GM11168 (cell line): ENCODE measurements around the gene CACUL1.
"Not testable (repeated sequence)": the region's sequence is repeated elsewhere in the genome, so short reads cannot be mapped to it uniquely, and the experiment has no call there.

Experiments used
- in situ Hi-C: fragments of 300-500 bp; cut with MboI; formaldehyde crosslinking; loops from one replicate; pipeline ENCODE4 v1.12.0; 2022; ENCODE audit warnings: low sequenced_read_pairs; ENCODE audit not compliant: unreplicated experiment

The CACUL1 gene

DNA sequence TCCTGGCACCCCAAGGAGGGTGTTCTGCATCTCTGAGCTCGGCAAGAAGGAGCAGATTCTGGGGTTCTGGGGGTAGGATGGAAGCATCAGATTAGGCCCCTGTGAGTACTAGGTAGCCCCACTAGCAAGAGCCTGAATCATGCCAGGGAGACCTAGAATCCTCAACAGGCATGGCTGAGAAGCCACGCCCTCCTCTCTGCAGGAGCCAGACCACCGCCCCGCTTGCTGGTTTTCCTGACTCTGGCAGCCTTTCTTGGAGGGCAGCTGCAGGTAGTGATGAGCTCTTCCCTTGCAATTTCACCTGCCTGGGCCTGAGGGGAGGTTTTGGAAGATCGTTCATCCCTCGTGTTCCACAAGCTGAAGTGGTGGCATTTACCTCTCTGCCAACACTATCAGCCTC lies 90.4 kb downstream of the CACUL1 start:
- in situ Hi-C loops: no loop called here

DNA sequence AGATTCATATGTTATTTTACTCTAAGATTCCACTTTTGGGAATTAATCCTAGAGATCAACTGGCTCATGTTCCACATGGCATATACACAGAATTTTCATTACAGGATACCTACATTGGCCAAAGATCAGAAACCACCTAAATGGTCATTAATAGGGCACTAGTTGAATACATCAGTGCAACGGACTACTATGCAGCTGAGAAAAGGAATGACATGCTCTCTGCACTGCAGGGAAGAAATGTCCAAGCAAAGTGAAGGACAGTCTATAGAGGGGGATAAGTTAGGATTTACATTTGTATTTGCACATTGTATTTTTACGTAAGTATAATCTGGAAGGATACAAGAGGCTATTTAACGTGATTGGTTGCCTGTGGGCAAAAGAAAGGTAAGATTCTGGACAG lies 91.6 kb downstream of the CACUL1 start:
- in situ Hi-C loops: no loop called here

DNA sequence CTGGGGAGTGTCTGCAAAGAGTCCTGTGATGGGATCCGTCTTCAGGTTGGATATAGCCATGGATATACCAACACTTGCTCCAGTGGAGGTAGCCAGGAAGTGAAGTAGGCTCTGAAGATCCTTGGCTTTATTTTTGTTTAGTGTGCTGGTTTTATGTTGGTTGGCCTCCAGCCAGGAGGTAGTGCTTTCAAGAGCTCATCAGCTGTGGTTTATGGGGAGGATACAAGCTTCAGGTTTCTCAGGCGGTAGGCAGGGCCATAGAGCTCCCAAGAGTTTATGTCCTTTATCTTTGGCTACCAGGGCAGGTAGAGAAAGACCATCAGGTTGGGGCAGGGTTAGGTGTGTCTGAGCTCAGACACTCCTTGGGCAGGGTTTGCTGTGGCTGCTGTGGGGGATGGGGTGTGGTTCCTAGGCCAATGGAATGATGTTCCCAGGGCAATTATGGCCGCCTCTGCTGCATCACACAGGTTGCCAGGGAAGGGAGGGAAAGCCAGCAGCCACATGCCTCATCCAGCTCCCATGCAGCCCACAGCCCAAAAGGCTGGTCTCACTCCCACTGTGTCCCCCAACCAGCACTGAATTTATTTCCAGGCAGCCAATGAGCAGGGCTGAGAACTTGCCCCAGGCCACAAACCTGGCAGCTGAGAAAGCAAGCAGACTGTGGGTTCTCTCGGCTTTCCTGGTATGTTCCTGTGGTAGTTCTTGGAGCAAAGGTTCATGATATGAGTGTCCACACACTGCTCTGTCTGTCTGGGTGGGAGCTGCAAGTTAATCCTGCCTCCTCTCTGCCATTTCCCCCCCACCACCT lies 92.3 kb downstream of the CACUL1 start:
- in situ Hi-C loops: no loop called here

DNA sequence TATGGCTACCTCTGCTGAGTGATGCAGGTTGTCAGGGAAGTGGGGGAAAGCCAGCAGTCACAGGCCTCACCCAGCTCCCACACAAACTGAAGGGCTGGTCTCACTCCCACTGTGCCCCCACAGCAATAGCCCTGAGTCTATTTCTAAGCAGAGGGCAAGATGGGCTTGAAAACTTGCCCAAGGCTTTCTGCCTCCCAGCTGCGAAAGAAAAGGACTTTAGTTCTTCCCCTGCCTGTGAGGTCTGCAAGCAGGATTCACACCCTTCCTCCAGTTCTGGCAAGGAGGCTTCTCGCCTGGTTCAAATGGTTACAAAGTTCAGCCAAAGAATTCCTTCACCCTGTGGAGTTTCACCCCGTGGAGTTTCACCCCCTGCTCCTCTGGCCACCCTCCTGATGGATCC lies 96.0 kb downstream of the CACUL1 start:
- in situ Hi-C loops: no loop called here

DNA sequence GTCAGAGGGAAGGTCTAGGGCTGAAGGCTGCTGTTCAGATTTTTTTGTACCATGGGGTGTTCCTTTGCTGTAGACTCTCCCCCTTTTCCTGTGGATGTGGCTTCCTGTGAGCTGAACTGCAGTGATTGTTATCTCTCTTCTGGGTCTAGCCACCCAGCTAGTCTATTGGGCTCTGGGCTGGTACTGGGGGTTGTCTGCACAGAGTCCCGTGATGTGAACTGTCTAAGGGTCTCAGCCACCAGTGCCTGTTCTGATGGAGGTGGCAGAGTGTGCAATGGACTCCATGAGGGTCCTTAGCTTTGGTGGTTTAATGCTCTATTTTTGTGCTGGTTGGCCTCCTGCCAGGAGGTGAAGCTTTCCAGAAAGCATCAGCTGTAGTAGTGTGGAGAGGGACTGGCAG lies 96.6 kb downstream of the CACUL1 start:
- in situ Hi-C loops: not testable (repeated sequence)

DNA sequence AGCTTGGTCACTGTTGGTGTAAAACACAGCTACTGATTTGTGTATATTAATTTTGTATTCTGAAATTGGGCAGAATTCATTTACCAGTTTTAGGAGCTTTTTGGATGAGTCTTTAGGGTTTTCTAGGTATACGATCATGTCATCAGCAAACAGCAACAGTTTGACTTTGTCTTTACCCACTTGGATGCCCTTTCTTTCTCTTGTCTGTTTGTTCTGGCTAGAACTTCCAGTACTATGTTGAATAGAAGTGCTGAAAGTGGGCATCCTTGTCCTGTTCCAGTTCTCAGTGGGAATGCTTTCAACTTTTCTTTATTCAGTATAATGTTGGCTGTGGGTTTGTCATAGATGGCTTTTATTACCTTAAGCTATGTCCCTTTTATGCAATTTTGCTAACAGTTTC lies 109.5 kb downstream of the CACUL1 start:
- in situ Hi-C loops: not testable (repeated sequence)

DNA sequence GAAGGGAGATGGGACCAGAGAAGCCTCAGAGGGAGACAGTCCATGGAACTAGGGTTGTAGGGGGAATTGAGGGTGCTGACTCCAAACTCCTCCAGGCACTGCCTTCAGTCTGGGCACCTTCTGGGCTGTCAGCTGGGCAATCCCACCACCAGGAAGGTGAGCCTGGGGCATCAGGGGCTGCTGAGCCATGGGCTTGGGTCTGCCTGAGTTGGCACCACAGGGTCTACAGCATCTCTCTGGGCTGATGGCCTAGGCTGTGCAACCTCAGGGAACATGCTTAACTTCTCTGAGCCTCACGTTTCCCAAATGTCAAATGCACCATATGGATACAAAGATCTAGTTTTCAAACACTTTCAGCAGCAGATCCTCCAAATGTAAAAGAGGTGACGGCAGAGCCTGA lies 112.5 kb downstream of the CACUL1 start:
- in situ Hi-C loops: no loop called here

DNA sequence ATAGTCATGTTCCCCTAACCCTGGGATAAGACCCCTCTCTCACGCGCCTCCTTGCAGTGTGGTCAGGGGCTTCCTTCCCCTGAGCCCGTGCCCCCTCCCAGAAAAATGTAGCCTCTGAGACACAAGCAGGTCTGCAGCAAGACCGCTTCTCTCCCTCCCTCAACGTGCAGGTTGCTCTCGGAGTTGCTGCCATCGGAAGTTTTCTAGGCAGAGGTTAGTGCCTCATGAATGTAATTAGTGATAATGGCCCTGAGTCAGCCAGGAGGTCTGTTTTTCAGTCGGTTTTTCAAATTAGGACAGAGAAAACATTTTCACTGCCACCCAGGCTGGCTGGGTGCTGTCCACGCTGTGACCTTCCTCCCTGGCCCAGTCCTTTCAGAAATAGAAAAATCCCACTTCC lies 116.1 kb downstream of the CACUL1 start:
- in situ Hi-C loops: no loop called here

DNA sequence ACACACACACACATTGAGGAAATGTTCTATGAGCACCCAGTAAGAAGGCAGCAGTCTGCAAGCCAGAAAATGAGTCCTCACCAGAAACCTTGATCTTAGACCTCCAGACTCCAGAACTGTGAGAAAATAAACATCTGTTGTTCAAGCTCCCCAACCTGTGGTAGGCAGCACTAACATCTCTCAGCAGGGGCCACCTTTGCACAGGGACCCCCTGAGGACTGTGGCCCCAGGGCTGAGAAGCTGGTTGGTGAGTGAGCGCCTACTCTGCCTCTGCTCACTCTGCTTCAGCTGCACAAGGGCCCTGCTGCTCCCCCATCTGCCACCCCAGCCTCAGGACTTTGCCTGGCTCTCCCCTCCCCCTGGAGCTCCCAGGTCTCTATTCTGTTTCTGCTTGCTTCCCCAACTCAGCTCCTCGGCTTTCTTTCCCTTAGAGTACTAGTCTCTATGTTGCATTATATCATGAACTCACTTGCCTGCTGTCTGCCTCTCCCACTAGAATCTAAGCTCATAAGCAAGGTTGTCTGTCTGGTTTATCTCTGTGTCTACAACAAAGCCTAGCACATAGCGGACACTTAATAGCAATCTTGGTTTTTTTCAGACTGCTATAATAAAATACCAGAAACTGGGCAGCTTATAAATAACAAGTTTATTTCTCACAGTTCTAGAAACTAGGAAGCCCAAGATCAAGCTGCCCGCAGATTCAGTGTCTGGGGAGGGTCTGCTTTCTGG lies 118.9 kb downstream of the CACUL1 start:
- in situ Hi-C loops: no loop called here

DNA sequence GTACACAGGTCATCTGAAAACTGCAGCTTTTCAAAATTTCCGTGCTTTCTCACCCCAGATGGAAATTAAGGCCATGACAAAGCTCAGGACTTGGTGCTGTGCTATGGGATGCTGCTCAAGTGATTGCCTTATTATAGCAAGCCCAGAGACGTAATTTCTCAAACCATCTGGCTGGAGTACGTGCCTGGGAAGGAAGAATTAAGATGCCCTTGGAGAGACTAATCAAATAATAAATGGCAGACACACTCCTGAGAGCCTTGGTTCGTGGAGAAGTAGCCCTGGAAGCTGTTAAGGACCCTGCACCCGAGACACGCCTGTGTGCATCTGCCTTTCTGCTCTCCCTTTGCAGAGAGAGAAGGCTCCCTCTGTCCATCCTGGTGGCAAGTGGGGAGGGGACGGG lies 121.0 kb downstream of the CACUL1 start:
- in situ Hi-C loops: no loop called here

DNA sequence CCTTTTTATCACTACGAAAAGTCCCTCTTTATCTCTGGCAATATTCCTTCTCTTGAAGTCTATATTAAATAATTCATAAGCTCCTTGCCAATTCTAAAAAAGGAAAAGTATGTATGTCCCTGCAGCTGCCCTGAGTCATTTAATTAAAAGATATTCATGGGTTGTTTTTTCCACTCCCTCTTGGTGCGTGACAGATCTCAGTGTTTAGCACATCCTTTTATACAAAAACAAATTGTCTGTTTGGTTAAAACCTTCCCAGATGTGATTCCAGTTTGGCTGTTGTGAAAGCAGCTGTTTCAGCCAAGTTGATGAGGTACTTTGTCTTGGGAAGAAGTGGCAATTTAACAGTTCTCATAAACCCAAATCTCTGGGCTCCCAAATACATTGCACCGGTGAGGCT lies 125.6 kb downstream of the CACUL1 start:
- in situ Hi-C loops: no loop called here

DNA sequence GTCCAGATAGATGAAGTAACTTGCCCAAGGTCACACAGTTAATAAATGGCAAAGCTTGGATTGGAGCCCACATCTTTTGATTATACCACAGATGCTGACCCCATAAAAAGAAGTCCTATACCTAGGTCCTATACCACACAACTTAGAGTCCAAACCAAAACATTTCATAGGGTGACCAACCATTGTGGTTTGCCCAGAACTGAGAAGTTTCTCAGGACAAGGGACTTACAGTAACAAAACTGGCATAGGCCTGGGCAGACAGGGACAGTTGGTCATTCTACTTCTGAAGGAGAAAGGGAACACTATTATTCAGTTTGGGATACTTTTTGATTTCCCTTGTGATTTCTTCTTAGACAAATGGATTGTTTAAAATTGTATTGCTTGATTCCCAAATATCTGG lies 126.4 kb downstream of the CACUL1 start:
- in situ Hi-C loops: no loop called here

DNA sequence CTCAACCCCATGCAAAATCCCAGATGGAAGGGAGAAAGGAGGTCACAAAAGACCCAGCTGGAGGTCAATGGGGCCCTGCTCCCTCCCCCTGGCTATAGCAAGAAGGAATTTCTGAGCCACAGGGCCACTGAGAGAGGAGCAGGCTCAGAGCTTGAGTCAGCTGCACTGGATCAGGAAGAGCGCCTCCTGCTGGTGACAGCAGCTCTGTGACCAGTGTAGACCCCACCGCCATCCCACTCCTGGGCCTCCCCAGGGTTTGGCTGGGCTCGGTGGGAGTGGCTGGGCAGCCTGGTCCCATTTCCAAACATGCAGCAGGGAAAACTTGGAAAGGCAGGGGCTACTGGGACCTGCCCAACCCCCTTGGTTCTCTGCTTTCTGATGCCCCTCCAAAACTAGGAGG lies 127.8 kb downstream of the CACUL1 start:
- in situ Hi-C loops: no loop called here
